ENCODE data around the gene ARL6. TPM values are rescaled to one million over a fixed set of nuclear protein-coding genes. Genes with fewer than 3 reads are reported as not detected.

Gene ARL6
- total RNA-seq, 4 donors from 2014 or later, result 1.8 to 7.4 (median 2.6) TPM

DNA sequence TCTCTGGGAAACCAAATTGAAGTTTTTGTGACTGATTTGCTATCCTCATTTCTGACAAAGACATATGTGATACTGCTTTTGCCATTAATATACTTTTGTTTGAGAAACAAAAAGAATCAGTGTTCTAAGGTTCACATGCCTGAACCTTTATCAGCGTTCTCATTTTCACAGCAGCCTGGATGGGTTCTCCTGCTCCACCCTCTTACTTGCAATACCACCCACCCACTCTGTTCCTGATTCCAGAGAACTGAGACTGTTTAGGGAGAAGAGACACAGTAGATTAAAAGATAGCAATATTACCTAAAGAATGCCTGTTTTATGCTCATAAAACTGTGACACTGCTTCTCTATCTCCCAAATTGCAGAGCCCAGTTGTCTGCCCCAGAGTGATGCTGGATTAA is 25.8 kb upstream of the ARL6 start:
- no peak overlapping the region for H3K4me3 ChIP-seq
- H3K27ac ChIP-seq, result no peak overlapping the region
- no peak for TF ChIP-seq POLR2A (IDR thresholded peaks at IDR 0.05)
- TF ChIP-seq, protein P1, sequence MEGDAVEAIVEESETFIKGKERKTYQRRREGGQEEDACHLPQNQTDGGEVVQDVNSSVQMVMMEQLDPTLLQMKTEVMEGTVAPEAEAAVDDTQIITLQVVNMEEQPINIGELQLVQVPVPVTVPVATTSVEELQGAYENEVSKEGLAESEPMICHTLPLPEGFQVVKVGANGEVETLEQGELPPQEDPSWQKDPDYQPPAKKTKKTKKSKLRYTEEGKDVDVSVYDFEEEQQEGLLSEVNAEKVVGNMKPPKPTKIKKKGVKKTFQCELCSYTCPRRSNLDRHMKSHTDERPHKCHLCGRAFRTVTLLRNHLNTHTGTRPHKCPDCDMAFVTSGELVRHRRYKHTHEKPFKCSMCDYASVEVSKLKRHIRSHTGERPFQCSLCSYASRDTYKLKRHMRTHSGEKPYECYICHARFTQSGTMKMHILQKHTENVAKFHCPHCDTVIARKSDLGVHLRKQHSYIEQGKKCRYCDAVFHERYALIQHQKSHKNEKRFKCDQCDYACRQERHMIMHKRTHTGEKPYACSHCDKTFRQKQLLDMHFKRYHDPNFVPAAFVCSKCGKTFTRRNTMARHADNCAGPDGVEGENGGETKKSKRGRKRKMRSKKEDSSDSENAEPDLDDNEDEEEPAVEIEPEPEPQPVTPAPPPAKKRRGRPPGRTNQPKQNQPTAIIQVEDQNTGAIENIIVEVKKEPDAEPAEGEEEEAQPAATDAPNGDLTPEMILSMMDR (IDR thresholded peaks at IDR 0.05), result no peak

DNA sequence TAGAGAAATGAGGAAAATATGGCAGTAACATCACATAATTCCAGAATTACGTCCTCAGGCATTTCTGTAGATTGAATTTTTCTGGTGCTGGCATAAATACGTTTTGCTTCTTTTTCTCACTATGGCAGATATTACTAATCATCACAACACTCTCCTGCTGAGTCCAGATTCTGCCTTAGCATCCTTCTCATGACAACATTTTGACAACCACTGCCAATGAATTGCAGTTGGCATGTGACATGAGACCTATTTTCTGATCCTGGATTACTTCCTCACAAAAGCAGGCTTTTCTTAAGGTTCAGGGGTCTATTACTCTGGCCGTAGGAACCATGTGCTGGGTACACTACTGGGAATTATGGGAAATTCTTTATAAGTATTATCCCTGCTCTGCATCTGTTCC is 22.5 kb upstream of the ARL6 start:
- H3K27ac ChIP-seq, result no peak overlapping the region
- no peaks in the 10 kb centered on the region for H3K9me3 ChIP-seq
- DNase-seq, result no peak
- no peaks in the 10 kb centered on the region for H3K27me3 ChIP-seq
- no peaks in the 10 kb centered on the region for H3K36me3 ChIP-seq
- no peak for TF ChIP-seq POLR2A (IDR thresholded peaks at IDR 0.05)
- TF ChIP-seq, protein P1 (IDR thresholded peaks at IDR 0.05), result no peak
- no peaks in the 10 kb centered on the region for H3K4me1 ChIP-seq
- H3K4me3 ChIP-seq, result no peak overlapping the region

More for the DNA sequence above, 25.8 kb upstream of the ARL6 start:
- H3K4me1 ChIP-seq, result no peaks in the 10 kb centered on the region
- DNase-seq, result no peak
- H3K9me3 ChIP-seq, result no peaks in the 10 kb centered on the region
- no peaks in the 10 kb centered on the region for H3K36me3 ChIP-seq
- H3K27me3 ChIP-seq, result no peaks in the 10 kb centered on the region

DNA sequence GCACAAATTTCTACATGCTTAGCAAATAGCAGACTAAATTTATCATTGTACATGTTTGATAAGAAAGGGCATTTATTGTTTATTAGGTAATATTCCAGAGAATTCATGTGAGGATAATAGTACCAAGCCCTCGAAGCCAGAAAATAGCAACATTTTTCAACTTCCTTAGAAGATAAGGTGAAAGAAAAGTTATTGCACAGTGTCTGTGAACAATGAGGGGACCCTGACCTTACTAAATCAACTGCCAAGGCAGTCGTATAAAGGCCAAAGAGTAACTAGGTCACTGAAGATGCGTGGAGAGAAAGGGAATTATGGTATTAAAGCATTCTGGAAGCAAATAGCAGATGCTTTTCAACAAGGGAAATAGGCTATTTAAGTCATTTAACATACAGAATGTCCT is 20.3 kb upstream of the ARL6 start:
- H3K4me3 ChIP-seq, result no peak overlapping the region
- no peaks in the 10 kb centered on the region for H3K36me3 ChIP-seq
- TF ChIP-seq, protein P1 (IDR thresholded peaks at IDR 0.05), result no peak
- no peak for TF ChIP-seq POLR2A (IDR thresholded peaks at IDR 0.05)
- H3K4me1 ChIP-seq, result no peaks in the 10 kb centered on the region
- no peak overlapping the region for H3K27ac ChIP-seq
- H3K27me3 ChIP-seq, result no peaks in the 10 kb centered on the region
- H3K9me3 ChIP-seq, result no peaks in the 10 kb centered on the region
- DNase-seq, result no peak

DNA sequence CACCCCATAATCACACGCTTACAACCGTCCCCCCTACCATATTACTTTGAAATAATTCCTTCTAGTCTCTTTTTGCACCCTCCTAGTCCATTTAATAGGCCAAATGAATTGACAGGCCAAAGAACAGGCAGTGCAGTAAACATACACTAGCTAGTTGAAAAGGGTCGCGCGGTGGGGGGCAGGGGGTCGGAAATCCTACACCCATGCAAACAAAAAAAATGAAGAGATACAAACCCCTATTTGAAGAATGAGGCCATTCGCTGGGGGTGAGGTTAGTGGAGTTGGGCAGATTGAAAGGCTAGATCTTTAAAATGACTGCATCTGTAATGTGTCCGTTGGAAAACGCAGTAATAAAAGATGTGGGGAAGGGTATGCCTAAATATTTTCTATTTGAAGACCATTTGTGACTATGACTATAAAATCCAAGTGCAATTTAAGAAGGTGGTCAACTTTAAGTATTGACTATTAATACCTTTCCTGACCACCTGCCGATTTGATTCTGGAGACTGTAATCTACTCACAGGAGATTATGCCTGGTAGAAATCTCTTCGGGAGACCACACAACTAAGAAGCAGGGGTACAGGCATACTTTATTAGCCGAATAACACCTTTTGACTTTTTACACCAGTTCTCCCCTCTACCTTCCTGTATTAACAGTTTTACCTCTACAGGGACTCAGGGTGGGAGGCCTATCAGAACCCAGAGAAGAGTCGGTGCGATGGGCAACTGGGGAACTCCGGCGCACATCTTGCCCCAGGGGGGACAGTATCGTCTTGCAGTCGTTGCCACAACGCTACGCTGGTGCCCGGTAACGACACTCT is 762 bp upstream of the ARL6 start:
- no peak for TF ChIP-seq POLR2A (IDR thresholded peaks at IDR 0.05)
- TF ChIP-seq, protein P1 (IDR thresholded peaks at IDR 0.05), result no peak
- Histone ChIP-seq H3K4me1 (peaks cover 0 to 4% (median 2%) of the 10 kb centered on the region in 4 donors), H3K4me3 (peak overlapping the region; percentile 67 to 78 (median 70)), H3K9me3 (no peaks in the 10 kb centered on the region), H3K27me3 (no peaks in the 10 kb centered on the region), H3K27ac (peak overlapping the region; percentile 34 to 80 (median 70)), H3K36me3 (no peaks in the 10 kb centered on the region)
- no peak for DNase-seq

DNA sequence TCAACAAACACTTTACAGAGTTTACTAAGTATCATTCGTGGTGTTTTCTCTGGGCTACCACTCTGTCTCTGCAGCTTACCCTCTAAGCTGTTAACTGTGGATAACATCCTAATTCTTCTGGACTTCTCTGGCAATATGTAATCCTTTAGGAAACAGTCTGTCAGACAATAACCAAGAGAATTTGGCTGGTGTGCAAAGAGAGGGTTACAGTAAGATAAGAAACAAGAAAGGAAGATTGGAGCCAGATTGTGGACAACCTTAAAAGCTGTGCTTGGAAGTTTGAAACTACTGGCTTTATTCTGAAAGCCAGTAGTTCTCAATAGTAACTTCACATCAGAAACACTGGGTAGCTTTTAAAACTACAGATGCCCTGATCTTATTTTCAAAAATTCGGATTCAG is 778 bp downstream of the ARL6 start:
- no peak for DNase-seq
- Histone ChIP-seq H3K9me3 (no peaks in the 10 kb centered on the region), H3K27me3 (no peaks in the 10 kb centered on the region), H3K4me1 (peaks cover 0 to 4% (median 2%) of the 10 kb centered on the region in 4 donors), H3K27ac (no peak overlapping the region), H3K36me3 (no peaks in the 10 kb centered on the region), H3K4me3 (peak overlapping the region in 3 of 4 donors; percentile 67 to 78 (median 72))
- TF ChIP-seq, protein P1 (IDR thresholded peaks at IDR 0.05), result no peak
- TF ChIP-seq POLR2A (IDR thresholded peaks at IDR 0.05), result no peak
